GM12891 (cell line): ENCODE data around the gene TRIM29.

Experiments used
- POLR2A ChIP-seq: IDR thresholded peaks from 2 replicates; pipeline ENCODE4 v1.6.1; 2011; ENCODE audit warnings: low read depth, low read length, control low read depth
- POLR2AphosphoS5 ChIP-seq: IDR thresholded peaks from 2 replicates; pipeline ENCODE4 v1.6.1; 2011; ENCODE audit warnings: low read depth, low read length, control low read depth
- SPI1 ChIP-seq: IDR thresholded peaks from 2 replicates; pipeline ENCODE4 v1.6.1; 2011; ENCODE audit warnings: low read depth, low read length, control low read depth

GRCh38 chr11:120066738-120067437 is 71.0 kb downstream of the TRIM29 start:
- no peak for TF ChIP-seq POLR2AphosphoS5
- no peak for TF ChIP-seq POLR2A
- TF ChIP-seq SPI1, result no peak
